Measurements from ENCODE around the gene IRF9. TPM values are rescaled to one million over a fixed set of nuclear protein-coding genes. Genes with fewer than 3 reads are reported as not detected.

Gene IRF9
- total RNA-seq, 1 donor from 2014 or later: 36.1 TPM

Other genes with a start within 250 kb of the IRF9 start
- 35.2 and 37.6 TPM in 2 replicates for gene DHRS4, start 207.5 kb upstream of the IRF9 start, total RNA-seq
- 13.7 and 16.7 TPM in 2 replicates for gene DHRS4L2, start 172.3 kb upstream of the IRF9 start, total RNA-seq
- gene CARMIL3, start 109.3 kb upstream of the IRF9 start, total RNA-seq: 0.34 and 0.50 TPM in 2 replicates
- not detected in 2 replicates for gene CPNE6, start 89.7 kb upstream of the IRF9 start, total RNA-seq
- 137 and 156 TPM in 2 replicates for gene PCK2, start 67.0 kb upstream of the IRF9 start, total RNA-seq
- gene DCAF11, start 46.5 kb upstream of the IRF9 start, total RNA-seq: 71.3 and 93.3 TPM in 2 replicates
- gene NRL, start 46.3 kb upstream of the IRF9 start, total RNA-seq: 1.1 and 1.7 TPM in 2 replicates
- 0.28 and 0.34 TPM in 2 replicates for gene FITM1, start 30.6 kb upstream of the IRF9 start, total RNA-seq
- 87.5 and 111 TPM in 2 replicates for gene PSME1, start 25.1 kb upstream of the IRF9 start, total RNA-seq
- gene EMC9, start 19.7 kb upstream of the IRF9 start, total RNA-seq: 9.5 and 15.7 TPM in 2 replicates
- 39.0 and 51.0 TPM in 2 replicates for gene PSME2, start 14.7 kb upstream of the IRF9 start, total RNA-seq
- 33.7 and 37.6 TPM in 2 replicates for gene RNF31, start 13.8 kb upstream of the IRF9 start, total RNA-seq
- 1.4 and 1.9 TPM in 2 replicates for gene REC8, start 10.8 kb downstream of the IRF9 start, total RNA-seq
- gene IPO4, start 27.6 kb downstream of the IRF9 start, total RNA-seq: 51.8 and 54.3 TPM in 2 replicates
- gene TM9SF1, start 34.2 kb downstream of the IRF9 start, total RNA-seq: 54.3 and 65.7 TPM in 2 replicates
- 0.07 TPM in 1 of 2 replicates, not detected in the other for gene TSSK4, start 44.4 kb downstream of the IRF9 start, total RNA-seq
- gene CHMP4A, start 52.2 kb downstream of the IRF9 start, total RNA-seq: 48.9 and 52.4 TPM in 2 replicates
- gene MDP1, start 54.8 kb downstream of the IRF9 start, total RNA-seq: 4.6 and 12.3 TPM in 2 replicates
- 127 and 135 TPM in 2 replicates for gene NEDD8, start 71.1 kb downstream of the IRF9 start, total RNA-seq
- 72.0 and 80.0 TPM in 2 replicates for gene GMPR2, start 71.7 kb downstream of the IRF9 start, total RNA-seq
- 57.8 and 143 TPM in 2 replicates for gene TINF2, start 81.4 kb downstream of the IRF9 start, total RNA-seq
- gene TGM1, start 101.9 kb downstream of the IRF9 start, total RNA-seq: 87.8 and 123 TPM in 2 replicates
- gene RABGGTA, start 110.3 kb downstream of the IRF9 start, total RNA-seq: 46.8 and 54.6 TPM in 2 replicates
- 19.8 and 27.9 TPM in 2 replicates for gene DHRS1, start 138.5 kb downstream of the IRF9 start, total RNA-seq
- gene NOP9, start 138.6 kb downstream of the IRF9 start, total RNA-seq: 34.2 and 36.0 TPM in 2 replicates
- gene CIDEB, start 146.7 kb downstream of the IRF9 start, total RNA-seq: 1.0 and 2.8 TPM in 2 replicates
- gene LTB4R2, start 148.9 kb downstream of the IRF9 start, total RNA-seq: 9.6 and 39.9 TPM in 2 replicates
- gene LTB4R, start 150.2 kb downstream of the IRF9 start, total RNA-seq: 5.5 and 20.0 TPM in 2 replicates
- gene ADCY4, start 173.8 kb downstream of the IRF9 start, total RNA-seq: 0.85 and 1.0 TPM in 2 replicates
- 1.4 and 4.6 TPM in 2 replicates for gene RIPK3, start 178.7 kb downstream of the IRF9 start, total RNA-seq
- gene NFATC4, start 206.9 kb downstream of the IRF9 start, total RNA-seq: 3.4 and 9.5 TPM in 2 replicates
- 2.4 and 23.3 TPM in 2 replicates for gene NYNRIN, start 237.7 kb downstream of the IRF9 start, total RNA-seq